Inflammatory macrophage treated with lipopolysaccharide for 4 hours (primary cell): ENCODE data around the gene IL12B.
"Not testable (repeated sequence)": the region's sequence is repeated elsewhere in the genome, so short reads cannot be mapped to it uniquely, and the experiment has no call there.

ENCODE experiments used
- DNase-seq: peaks from one replicate; pipeline ENCODE4 v3.0.0-alpha.2; 2020

Gene IL12B

GRCh38 chr5:159330131-159330800 lies at the start of gene IL12B:
Gene IL12B (minus strand): TSS chr5:159330487. CDS start chr5:159326782, 3,705 bp downstream.
- peak; percentile 78 for DNase-seq

DNA sequence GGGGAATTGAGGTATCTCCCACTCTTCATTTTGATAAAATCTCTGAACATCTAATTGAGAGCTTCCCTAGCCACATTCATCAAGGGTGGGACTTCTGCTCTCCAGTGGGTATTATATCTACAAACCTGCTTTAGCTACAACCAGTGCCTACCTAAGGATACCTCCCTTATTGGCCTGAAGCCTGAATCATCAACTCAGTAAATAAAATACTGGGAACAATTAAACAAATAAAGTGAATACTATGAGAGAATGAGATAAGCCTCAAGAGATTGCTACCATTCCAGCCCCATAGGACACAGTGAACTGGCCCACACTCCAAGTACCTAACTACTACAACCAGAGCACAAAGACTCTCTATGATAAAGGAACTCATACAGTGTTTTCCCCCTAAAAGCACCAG lies 47.4 kb upstream of the IL12B start:
- DNase-seq: no peak

- DNase-seq: not testable (repeated sequence)
Measured at GRCh38 chr5:159367866-159368265, 37.6 kb upstream of the IL12B start.

DNA sequence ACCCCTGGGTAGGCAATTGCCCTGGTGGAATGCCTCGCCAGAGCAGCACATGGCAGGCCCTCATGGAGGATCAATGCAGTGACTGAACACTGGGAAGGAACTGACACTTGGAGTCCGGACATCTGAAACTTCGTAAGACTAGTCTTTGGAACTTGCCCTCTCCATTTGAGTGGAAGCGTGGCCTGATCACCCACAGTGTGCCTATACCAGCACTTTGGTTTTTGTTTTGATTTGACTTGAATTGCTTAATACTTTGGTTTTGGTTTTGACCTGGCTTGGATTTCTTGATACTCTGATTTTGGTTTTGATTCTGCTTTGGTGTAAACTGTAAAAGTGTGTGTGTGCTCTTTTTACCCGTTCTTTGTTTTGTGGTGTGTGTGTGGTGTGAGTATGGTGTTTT lies 36.5 kb upstream of the IL12B start:
- peak; percentile 79 for DNase-seq

DNA sequence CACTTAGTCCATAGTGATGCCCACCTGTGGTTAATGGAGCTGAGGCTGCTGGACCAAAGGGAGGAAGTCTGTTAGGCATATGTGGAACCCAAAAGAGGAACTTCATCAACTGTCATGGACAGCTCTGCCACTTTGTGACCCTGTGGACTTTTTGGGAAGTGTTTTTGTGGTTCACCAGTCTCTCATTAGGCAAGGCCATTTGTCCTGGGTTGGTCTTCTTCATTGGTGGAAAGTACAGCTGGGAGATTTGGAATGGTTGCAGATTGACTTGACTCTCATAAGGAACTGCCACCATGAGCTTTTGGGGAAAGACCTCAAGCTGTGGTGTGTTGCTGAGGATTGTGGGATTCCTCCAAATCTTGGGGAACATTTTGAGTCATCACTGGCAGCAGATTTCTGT lies 31.9 kb upstream of the IL12B start:
- peak; percentile 98 for DNase-seq

GRCh38 chr5:159359871-159360270 lies 29.6 kb upstream of the IL12B start:
- DNase-seq: peak; percentile 47

DNA sequence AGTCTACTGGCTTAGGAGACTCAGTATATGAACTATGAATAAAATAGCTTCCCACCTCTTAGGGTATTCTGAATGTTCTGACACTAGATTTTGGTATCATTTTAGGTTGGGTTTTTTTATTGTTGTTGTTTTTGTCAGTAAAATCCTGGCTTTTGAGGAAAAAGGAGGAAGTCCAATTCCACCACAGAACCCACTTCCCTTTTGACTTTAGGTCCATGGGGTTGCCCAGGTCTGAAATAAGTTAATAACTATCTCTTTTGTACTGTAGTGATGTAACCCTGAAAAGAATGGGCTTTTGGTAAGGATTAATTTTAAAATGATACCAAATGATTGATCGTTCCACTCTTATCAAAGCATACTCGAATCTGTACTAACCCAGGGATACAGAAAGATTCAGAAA lies 29.1 kb upstream of the IL12B start:
- peak; percentile 90 for DNase-seq

DNA sequence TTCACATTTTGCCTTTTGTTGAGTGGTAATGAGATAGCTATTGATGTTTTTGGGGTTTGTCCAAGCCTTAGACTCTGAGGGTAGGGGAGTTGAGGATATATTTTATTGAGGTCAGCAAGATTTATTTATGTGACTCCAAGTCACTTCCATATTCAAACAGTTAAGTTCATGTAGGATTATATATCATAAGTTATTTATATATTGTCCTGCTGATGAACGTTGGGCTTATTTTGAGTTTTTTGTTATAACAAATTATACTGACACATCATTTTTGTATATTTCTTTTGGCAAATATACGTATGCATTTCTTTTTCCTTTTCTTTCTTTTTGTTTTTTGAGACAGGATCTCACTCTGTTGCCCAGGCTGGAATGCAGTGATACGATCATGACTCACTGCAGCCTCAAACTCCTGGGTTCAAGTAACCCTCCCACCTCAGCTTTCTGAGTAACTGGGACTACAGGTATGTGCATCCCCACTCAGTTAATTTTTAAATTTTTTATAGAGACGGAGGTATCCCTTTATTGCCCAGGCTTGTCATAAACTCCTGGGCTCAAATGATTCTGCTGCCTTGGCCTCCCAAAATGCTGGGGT lies 23.5 kb upstream of the IL12B start:
- DNase-seq: no peak

DNA sequence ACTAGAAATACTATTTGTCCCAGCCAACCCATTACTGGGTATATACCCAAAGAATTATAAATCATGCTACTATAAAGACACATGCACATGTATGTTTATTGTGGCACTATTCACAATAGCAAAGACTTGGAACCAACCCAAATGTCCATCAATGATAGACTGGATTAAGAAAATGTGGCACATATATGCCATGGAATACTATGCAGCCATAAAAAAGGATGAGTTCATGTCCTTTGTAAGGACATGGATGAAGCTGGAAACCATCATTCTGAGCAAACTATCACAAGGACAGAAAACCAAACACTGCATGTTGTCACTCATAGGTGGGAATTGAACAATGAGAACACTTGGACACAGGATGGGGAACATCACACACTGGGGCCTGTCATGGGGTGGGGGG lies 20.4 kb upstream of the IL12B start:
- not testable (repeated sequence) for DNase-seq

GRCh38 chr5:159350216-159350615 lies 19.9 kb upstream of the IL12B start:
- DNase-seq: not testable (repeated sequence)

DNA sequence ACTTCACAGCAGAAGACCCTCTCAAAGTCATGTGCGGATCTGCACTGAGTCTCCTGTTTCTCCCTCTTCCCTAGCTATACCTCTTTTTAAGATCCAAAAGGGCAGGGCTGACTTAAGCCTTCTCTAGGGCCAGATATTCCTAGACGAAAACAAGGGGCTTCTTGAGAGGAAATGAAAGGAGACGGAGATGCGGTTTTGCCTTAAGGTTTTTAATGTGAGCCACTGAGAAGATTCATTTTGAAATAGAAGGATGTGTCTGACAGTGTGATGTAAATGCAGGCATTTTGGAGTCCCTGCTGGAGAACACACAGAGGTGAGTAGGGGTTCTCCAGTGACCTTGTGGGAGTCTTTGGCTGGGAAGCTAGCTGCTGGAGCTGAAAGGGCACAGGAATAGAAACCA lies 15.6 kb upstream of the IL12B start:
- peak; percentile 50 for DNase-seq

DNA sequence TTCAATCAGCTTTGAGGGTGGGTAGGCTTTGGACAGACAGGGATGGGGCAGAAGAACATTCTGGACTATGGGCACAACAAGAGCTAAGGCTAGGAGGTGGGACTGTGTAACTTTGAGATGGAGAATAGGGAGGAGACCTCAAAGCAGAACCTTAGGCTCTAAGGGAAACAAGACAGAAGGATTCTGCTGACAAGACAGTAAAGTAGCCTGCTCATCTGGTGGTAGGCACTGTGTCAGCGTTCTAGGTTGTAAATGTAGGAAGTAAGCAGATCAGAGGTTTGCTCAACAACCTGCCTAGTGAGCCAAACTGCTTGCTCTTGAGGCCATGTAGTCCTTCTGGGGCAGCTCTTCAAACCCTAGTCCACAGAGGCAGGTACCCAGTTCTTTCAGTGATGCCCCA lies 15.0 kb upstream of the IL12B start:
- DNase-seq: peak; percentile 91

GRCh38 chr5:159343295-159344094 lies 13.2 kb upstream of the IL12B start:
- peak; percentile 99 for DNase-seq

GRCh38 chr5:159342840-159343239 lies 12.6 kb upstream of the IL12B start:
- peak; percentile 73 for DNase-seq

DNA sequence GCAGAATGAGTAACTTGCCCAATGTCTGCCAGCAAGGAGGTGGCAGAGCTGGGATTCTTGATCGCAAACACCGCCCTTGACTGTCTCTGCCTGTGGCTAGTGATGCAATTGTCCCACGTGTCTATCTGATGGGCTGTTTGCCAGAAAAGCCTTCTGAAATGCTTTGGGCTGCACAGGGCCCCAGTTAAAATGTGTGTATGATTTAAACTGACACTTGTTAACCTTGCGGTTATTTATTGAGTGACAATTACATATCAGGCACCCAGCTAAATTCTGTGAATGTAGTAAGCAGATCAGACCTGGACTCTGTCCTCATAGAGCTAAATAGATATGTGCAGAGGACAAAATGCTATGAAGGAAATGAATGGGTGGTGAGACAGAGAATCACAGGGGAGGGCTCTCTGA lies 11.6 kb upstream of the IL12B start:
- peak; percentile 94 for DNase-seq

GRCh38 chr5:159341145-159341544 lies 10.9 kb upstream of the IL12B start:
- DNase-seq: no peak

DNA sequence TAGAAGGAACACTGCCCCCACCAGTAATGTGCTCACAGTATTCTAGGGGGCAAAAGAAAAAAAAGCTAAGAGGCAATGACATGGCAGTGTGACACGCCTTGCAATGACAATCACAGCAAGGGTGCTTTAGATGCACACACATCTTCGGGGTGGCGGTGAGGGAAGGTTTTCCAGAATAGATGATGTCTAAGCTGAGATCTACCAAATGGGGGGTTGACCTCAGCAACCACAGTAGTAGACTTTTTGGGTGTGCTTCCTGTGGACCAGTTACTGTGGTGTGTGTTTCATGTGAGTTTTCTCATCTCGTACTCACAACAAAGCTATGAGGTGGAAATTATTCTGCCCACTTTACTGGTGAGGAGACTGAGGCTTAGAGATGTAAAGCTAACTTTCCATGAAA lies 10.2 kb upstream of the IL12B start:
- no peak for DNase-seq

GRCh38 chr5:159339460-159339859 lies 9.2 kb upstream of the IL12B start:
- no peak for DNase-seq

- DNase-seq: peak; percentile 73
Measured at GRCh38 chr5:159338118-159338517, 7.8 kb upstream of the IL12B start.

DNA sequence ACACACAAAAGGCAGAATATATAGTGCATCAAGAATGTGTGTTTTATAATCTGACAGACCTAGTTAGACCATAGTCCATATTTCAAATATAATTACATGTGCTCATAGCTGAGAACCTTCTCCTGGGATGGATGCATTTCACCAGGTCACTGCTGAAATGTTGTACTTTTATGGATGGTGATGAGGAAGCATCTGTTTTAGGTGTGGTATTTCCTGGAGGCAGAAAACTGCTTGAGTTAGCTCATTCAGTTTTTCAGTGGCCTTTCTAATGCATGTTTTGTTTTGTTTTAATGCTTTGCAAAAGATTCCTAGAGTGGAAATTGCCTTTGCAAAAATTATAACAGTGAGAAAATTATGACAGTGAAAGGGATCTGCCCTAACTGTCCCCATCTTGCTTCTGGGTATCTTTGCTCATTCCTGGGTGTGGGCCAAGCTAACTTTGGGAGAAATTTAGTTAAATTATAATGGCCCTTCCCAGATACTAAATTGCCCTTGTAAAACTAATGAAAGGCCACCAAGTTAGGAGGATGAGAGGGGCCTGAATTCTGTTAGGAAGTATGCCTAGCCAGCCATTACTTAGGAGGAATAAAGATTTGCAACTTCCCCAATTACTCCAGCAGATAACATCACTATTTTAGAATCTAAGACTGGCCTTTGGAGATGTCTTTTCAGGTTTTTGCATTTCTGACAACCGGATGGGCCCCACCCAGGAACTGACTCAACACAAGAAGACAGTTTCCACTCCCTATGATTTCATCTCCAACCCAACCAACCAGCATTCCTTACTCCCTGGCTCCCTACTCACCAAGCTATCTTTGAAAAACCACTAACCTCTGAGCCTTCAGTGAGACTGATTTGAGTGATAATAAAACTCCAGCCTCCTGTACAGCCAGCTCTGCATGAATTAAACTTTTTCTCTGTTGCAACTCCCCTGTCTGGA lies 7.0 kb upstream of the IL12B start:
- DNase-seq: peak; percentile 94

GRCh38 chr5:159336586-159336985 lies 6.3 kb upstream of the IL12B start:
- no peak for DNase-seq

GRCh38 chr5:159333545-159333925 lies 3.2 kb upstream of the IL12B start:
- no peak for DNase-seq
